CD1c-positive myeloid dendritic cell (primary cell): Measurements from ENCODE around the gene NECTIN2.
"Not testable (repeated sequence)": the region's sequence is repeated elsewhere in the genome, so short reads cannot be mapped to it uniquely, and the experiment has no call there.

Experiments
- DNase-seq: peaks from one replicate; pipeline ENCODE4 v3.0.0-alpha.2; 2016; ENCODE audit errors: extremely low spot score

NECTIN2 gene

GRCh38 chr19:44851427-44851826 lies 5.3 kb downstream of the NECTIN2 start:
- DNase-seq = no peak

- no peak for DNase-seq
These were observed 9.5 kb downstream of the NECTIN2 start for GRCh38 chr19:44855606-44856005.

- peak; percentile 70 for DNase-seq
These were observed 10.5 kb downstream of the NECTIN2 start for GRCh38 chr19:44856421-44857083.

- peak; percentile 27 for DNase-seq
These were observed 11.7 kb downstream of the NECTIN2 start for GRCh38 chr19:44857837-44858236.

DNA sequence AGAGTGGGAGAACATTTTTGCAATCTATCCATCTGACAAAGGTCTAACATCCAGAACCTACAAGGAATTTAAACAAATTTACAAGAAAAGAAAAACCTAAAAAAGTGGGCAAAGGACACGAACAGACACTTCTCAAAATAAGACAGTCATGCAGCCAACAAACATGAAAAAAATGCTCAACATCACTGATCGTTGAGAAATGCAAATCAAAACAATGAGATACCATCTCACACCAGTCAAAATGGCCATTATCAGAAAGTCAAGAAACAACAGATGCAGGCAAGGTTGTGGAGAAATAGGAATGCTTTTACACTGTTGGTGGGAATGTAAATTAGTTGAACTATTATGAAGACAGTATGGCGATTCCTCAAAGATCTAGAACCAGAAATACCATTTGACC lies 15.5 kb downstream of the NECTIN2 start:
- DNase-seq = not testable (repeated sequence)

- no peak for DNase-seq
These were observed 17.9 kb downstream of the NECTIN2 start for GRCh38 chr19:44863990-44864389.

DNA sequence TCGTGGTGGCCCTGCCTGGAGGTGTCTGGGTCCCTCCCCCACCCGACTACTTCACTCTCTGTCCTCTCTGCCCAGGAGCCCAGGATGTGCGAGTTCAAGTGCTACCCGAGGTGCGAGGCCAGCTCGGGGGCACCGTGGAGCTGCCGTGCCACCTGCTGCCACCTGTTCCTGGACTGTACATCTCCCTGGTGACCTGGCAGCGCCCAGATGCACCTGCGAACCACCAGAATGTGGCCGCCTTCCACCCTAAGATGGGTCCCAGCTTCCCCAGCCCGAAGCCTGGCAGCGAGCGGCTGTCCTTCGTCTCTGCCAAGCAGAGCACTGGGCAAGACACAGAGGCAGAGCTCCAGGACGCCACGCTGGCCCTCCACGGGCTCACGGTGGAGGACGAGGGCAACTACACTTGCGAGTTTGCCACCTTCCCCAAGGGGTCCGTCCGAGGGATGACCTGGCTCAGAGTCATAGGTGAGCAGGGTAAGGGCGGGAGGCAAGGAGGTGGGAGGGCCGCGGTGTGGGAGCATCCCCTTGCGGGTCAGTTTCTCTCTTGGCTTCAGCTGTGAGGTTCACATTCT lies 19.2 kb downstream of the NECTIN2 start:
- no peak for DNase-seq

DNA sequence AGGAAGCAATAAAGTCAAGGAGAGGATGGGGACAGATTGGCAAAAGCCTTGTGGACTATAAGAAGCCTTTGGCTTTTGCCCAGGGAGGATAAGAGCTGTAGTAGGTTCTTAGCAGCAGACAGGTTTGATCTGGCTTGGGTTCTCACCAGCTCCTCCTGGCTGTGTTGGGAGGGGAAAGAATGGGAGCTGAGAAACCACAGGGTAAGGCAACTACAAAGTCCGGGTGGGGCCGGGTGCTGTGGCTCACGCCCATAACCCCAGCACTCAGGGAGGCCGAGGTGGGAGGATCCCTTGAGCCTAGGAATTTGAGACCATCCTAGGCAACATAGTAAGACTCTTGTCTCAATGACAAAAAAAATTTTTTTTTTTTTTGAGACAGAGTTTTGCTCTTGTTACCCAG lies 20.6 kb downstream of the NECTIN2 start:
- DNase-seq = no peak

GRCh38 chr19:44867578-44867977 lies 21.5 kb downstream of the NECTIN2 start:
- DNase-seq = no peak

DNA sequence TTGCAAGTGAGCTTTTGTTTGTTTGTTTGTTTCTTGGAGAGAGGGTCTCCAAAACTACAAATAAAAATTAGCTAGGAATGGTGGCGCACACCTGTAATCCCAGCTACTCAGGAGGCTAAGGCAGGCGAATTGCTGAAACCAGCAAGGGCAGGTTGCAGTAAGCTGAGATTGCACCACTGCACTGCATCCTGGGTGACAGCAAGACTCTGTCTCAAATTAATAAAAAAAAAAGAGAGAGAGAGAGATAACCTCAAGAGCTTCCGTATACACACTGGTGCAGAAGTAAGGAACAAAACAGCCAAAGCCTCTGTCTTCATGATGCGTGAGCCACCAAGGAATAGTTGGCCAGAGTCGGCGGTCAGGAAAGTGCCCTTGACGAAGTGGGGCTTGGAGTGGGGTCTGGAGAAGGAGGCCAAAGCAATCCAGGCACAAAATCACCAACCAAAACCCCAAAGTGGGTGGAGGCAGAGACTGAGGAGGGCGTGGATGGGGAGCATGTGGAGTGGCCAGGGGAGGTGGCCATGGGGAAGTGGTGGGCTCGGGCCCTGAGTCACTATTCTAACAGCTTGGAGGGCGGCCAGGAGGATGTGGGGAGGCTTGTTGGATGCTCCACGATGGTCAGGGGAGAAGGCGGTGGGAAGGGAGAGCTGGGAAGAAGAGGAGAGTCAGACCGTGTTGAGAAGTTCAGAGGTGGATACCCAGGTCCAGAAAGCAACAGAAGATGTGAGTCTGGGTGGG lies 23.8 kb downstream of the NECTIN2 start:
- peak; percentile 83 for DNase-seq

- DNase-seq = no peak
These were observed 25.7 kb downstream of the NECTIN2 start for GRCh38 chr19:44871809-44872208.

- DNase-seq = no peak
These were observed 26.6 kb downstream of the NECTIN2 start for GRCh38 chr19:44872661-44873060.

DNA sequence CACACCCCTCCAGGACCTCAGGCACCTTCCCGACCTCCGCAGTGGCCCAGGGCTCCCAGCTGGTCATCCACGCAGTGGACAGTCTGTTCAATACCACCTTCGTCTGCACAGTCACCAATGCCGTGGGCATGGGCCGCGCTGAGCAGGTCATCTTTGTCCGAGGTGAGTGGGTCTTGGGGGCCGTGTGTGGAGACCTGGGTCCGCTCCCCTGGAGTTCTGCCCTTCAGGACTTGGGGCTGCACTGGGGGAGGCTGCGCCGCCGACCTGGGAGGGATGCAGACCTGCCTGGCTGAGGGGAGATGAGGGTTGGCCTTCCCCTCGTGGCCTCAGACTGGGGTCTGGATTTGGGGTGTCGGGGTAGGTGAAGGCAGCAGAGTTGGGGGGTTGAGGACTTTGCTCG lies 28.2 kb downstream of the NECTIN2 start:
- no peak for DNase-seq

DNA sequence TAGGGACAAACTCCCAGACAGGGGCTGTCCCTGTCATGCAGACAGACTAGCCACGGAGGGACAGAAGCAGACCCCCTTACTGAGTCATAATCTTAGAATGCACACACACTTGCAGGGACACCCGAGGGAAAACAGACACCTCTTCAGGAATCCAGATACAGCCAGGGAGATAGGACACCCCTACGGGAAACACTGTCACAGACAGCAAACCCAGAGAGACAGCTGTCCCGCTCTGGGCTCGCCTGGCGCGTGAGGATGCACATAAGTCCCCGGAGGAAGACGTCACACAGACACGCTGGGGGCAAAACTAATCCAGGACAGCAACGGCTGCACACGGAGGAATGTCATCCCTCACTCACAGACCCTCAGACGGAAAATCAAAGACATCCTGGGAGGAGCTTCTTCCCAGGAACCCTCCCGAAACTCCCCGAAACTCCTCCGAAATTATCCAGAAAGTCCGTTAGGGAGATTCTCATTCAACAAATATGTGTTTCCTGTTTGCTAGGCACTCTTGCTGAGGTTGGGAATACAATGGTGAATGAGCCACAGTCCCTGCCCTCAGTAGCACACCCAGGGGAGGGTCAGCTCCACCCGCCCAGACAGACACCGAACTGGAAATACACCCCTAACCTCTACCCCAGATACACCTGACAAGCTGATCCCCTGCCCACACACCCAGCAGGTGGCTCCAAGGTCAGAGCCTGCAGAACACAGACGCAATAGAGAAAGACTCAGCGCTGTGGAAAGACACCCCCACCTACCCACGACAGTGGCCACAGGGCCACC lies 29.8 kb downstream of the NECTIN2 start:
- DNase-seq = no peak

DNA sequence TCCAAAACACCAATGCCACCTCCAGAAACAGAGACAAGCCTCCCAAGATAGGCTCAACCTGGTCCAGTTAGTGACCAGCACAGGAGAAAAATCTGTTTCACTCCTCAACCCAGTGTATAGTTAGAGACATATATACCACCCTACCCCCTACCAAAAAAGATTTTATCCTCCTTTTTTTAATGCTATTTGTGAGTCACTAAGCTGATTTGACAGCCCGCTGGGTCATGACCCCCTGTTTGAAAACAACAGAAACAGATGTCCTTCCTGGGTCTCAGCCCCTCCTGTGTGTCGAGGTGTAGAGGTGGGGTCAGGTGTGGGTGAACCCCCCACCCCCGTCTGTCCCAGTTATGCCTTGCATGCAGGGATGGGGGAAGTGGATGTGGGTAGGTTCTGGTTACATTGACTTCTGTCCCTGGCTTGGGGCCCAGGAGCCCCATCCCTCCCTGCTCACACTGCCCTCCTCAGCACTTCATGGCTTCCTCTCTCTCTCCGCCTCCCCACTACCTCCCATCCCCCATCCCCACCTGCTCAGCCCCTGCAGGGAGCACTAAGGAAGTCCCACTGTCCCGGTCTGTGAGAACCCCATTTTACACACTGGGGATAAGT lies 30.9 kb downstream of the NECTIN2 start:
- DNase-seq = no peak

DNA sequence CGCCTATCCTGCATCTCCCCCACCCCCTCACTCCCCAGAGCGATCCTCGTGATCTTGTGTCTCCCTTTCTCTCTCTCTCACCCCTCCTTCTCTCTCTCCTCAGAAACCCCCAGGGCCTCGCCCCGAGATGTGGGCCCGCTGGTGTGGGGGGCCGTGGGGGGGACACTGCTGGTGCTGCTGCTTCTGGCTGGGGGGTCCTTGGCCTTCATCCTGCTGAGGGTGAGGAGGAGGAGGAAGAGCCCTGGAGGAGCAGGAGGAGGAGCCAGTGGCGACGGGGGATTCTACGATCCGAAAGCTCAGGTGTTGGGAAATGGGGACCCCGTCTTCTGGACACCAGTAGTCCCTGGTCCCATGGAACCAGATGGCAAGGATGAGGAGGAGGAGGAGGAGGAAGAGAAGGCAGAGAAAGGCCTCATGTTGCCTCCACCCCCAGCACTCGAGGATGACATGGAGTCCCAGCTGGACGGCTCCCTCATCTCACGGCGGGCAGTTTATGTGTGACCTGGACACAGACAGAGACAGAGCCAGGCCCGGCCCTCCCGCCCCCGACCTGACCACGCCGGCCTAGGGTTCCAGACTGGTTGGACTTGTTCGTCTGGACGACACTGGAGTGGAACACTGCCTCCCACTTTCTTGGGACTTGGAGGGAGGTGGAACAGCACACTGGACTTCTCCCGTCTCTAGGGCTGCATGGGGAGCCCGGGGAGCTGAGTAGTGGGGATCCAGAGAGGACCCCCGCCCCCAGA lies 32.2 kb downstream of the NECTIN2 start:
- DNase-seq = no peak

- no peak for DNase-seq
These were observed 33.4 kb downstream of the NECTIN2 start for GRCh38 chr19:44879309-44880065.

GRCh38 chr19:44882063-44882462 lies 36.0 kb downstream of the NECTIN2 start:
- DNase-seq = no peak

GRCh38 chr19:44882619-44883397 lies 36.7 kb downstream of the NECTIN2 start:
- DNase-seq = not testable (repeated sequence)

DNA sequence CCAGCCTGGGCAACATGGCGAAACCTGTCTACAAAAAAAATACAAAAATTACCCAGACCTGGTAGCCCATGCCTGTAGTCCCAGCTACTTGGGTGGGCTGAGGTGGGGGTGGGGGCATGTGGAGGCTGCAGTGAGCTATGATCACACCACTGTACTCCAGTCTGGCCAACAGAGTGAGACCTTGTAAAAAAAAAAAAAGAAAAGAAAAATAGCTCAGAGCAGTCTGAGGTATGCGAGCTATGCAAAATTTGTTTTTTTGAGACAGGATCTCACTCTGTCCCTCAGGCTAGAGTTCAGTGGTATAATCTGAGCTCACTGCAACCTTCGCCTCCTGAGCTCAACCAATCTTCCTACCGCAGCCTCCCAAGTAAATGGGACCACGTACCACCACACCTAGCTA lies 37.8 kb downstream of the NECTIN2 start:
- DNase-seq = no peak
